ENCODE data around the gene ERG28. TPM values are rescaled to one million over a fixed set of nuclear protein-coding genes. Genes with fewer than 3 reads are reported as not detected.
"Not testable (repeated sequence)": the region's sequence is repeated elsewhere in the genome, so short reads cannot be mapped to it uniquely, and the experiment has no call there.

ERG28 gene
- total RNA-seq, 1 donor from 2014 or later: 6.8 TPM

DNA sequence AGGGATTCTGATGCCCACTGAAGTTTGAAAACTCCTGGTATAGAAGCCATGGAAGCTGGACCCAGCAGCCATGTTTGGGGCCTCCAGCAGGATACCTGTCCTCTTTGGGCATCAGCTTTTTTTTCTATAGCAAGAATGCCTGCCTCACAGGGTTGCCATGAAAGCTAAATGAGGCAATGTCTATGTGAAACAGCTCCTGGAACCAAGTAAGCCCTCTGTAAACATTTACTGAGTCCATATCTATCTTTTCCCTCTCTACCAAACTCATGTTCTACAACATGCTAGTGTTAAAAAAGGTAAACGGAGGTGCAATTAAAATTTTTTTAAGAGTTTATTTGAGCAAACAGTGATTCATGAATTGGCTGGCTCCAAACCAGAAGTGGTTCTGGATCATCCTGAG lies 53.6 kb downstream of the ERG28 start:
- Histone ChIP-seq H3K27me3 (ENCODE audit: low read depth) (no peaks in the 10 kb centered on the region), H3K27ac (replicated peaks) (no peak overlapping the region), H3K4me3 (no peak overlapping the region), H3K36me3 (no peaks in the 10 kb centered on the region), H3K4me1 (peaks cover 63% of the 10 kb centered on the region), H3K9me3 (replicated peaks) (peaks cover 5% of the 10 kb centered on the region)
- TF ChIP-seq CTCF (IDR thresholded peaks at IDR 0.05; ENCODE audit: borderline replicate concordance): no peak
- intact Hi-C loops (cut with micrococcal nuclease): no loop called here
- DNase-seq: no peak

DNA sequence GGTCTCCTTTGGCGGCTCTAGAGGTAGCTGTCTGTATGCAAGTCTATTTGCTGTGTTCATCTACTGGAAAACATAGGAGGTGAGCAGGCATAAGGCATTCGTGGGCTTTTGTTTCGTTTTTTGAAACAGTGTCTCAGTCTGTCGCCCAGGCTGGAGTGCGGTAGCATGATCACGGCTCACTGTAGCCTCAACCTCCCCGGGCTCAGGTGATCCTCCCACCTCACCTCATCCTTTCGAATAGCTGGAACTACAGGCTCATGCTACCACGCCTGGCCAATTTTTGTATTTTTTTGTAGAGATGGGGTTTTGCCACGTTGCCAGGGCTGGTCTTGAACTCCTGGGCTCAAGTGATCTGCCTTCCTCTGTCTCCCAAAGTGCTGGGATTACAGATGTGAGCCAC lies 54.8 kb downstream of the ERG28 start:
- H3K9me3 ChIP-seq (replicated peaks): peaks cover 5% of the 10 kb centered on the region
- peak overlapping the region; percentile 40 for H3K4me3 ChIP-seq
- H3K27ac ChIP-seq (replicated peaks): peak overlapping the region; percentile 65
- peaks cover 57% of the 10 kb centered on the region for H3K4me1 ChIP-seq
- no peak for TF ChIP-seq CTCF (IDR thresholded peaks at IDR 0.05; ENCODE audit: borderline replicate concordance)
- H3K36me3 ChIP-seq: no peaks in the 10 kb centered on the region
- intact Hi-C loops (cut with micrococcal nuclease): no loop called here
- no peak for DNase-seq
- no peaks in the 10 kb centered on the region for H3K27me3 ChIP-seq (ENCODE audit: low read depth)

DNA sequence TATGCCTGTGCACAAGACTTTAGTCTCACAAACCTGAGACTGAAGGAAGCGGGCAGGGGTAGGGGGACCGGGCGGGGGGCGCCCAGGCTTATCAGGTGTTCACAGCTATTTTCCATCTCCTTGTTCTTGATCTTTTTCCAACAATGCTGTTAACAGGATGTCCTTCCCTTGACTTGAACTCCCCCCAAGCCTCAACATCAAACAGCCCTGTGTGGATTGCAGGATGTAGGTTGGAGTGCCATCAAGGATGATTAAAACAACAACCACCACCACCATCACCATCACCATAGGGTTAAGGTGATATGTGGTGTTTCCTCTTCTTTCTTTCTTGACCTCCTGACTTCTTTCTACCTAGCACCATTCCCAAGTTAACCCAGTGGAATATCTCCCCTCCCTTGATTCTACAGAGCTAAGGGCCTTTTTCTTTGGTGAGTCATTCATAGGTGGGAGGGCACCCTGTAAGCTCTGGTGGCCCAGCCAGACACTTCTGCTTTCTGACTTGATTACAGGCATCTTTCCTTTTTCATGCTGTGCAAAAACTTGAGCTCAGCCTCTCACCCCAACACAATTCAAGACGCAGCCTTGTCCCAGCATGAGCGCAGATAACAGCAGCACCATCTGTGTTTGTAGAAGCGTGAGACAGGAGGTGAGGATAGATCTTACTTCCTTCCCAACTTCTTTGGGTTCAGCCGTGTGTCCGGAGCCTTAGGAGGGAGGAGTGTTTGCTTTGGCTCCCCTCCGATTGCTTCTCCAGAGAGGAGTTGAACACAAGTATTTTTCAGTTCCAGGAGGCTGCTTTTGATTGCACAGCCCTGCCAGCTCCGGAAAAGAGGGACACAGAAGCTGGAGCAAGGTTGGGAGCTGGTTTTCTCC lies 55.5 kb downstream of the ERG28 start:
- peaks cover 50% of the 10 kb centered on the region for H3K4me1 ChIP-seq
- peak overlapping the region; percentile 40 for H3K4me3 ChIP-seq
- H3K27ac ChIP-seq (replicated peaks): peak overlapping the region; percentile 65
- no peak for TF ChIP-seq CTCF (IDR thresholded peaks at IDR 0.05; ENCODE audit: borderline replicate concordance)
- peaks cover 5% of the 10 kb centered on the region for H3K9me3 ChIP-seq (replicated peaks)
- peak; percentile 49 for DNase-seq
- intact Hi-C loops (cut with micrococcal nuclease): no loop called here
- H3K36me3 ChIP-seq: no peaks in the 10 kb centered on the region
- H3K27me3 ChIP-seq (ENCODE audit: low read depth): no peaks in the 10 kb centered on the region

- TF ChIP-seq CTCF (IDR thresholded peaks at IDR 0.05; ENCODE audit: borderline replicate concordance): no peak
- H3K36me3 ChIP-seq: no peaks in the 10 kb centered on the region
- no peaks in the 10 kb centered on the region for H3K9me3 ChIP-seq (replicated peaks)
- H3K27ac ChIP-seq (replicated peaks): no peak overlapping the region
- H3K27me3 ChIP-seq (ENCODE audit: low read depth): no peaks in the 10 kb centered on the region
- no peak for DNase-seq
- intact Hi-C loops (cut with micrococcal nuclease): no loop called here
- H3K4me3 ChIP-seq: no peak overlapping the region
- H3K4me1 ChIP-seq: peaks cover 29% of the 10 kb centered on the region
These were observed 58.2 kb downstream of the ERG28 start for GRCh38 chr14:75602503-75602902.

- H3K9me3 ChIP-seq (replicated peaks); DNase-seq; H3K36me3 ChIP-seq; intact Hi-C loops (cut with micrococcal nuclease); H3K27me3 ChIP-seq (ENCODE audit: low read depth); H3K4me3 ChIP-seq; H3K27ac ChIP-seq (replicated peaks): not testable (repeated sequence)
- peaks cover 21% of the 10 kb centered on the region for H3K4me1 ChIP-seq
These were observed 59.6 kb downstream of the ERG28 start for GRCh38 chr14:75601061-75601460.

GRCh38 chr14:75600100-75600499 lies 60.6 kb downstream of the ERG28 start:
- H3K27ac ChIP-seq (replicated peaks): not testable (repeated sequence)

More at GRCh38 chr14:75600100-75600499, 60.6 kb downstream of the ERG28 start:
- H3K36me3 ChIP-seq; H3K9me3 ChIP-seq (replicated peaks); H3K4me3 ChIP-seq; DNase-seq; H3K27me3 ChIP-seq (ENCODE audit: low read depth); intact Hi-C loops (cut with micrococcal nuclease): not testable (repeated sequence)
- peaks cover 11% of the 10 kb centered on the region for H3K4me1 ChIP-seq

Other genes with a start within 250 kb of the ERG28 start
- 21.9 TPM for gene JDP2, start 232.9 kb downstream of the ERG28 start, total RNA-seq
- 0.93 TPM for gene BATF, start 138.4 kb downstream of the ERG28 start, total RNA-seq
- 3.2 TPM for gene FLVCR2, start 82.3 kb downstream of the ERG28 start, total RNA-seq
- 16.3 TPM for gene TTLL5, start 370 bp upstream of the ERG28 start, total RNA-seq

All from left ventricle myocardium inferior (tissue), 1 donor.